HEK293T (cell line): Measurements from ENCODE around the gene TPRA1.

Experiments
- CTCF ChIA-PET: fragments of 350-600 bp; formaldehyde crosslinking; extraction: SDS; loops from one replicate; lab custom pipeline; 2021; ENCODE audit warnings: antibody characterized with exemption, inconsistent platforms; lab: Yijun Ruan, JAX
- POLR2A ChIA-PET: fragments of 350-600 bp; formaldehyde crosslinking; extraction: SDS; loops from one replicate; lab custom pipeline; 2020; ENCODE audit warnings: antibody characterized with exemption, inconsistent platforms; lab: Yijun Ruan, JAX
- DNase-seq: peaks from one replicate; pipeline ENCODE4 v3.0.0; 2012; ENCODE audit warnings: mixed read lengths; ENCODE audit errors: extremely low spot score
- ARNT ChIP-seq: fragments of 450-650 bp; IDR thresholded peaks from 2 replicates; pipeline ENCODE4 v1.6.1; 2017; ENCODE audit warnings: mild to moderate bottlenecking
- BHLHE40 ChIP-seq: fragments of 450-650 bp; IDR thresholded peaks from 2 replicates; pipeline ENCODE4 v1.6.1; 2016; ENCODE audit warnings: mild to moderate bottlenecking, moderate library complexity, borderline replicate concordance
- CTBP1 ChIP-seq: fragments of 450-650 bp; IDR thresholded peaks from 2 replicates; pipeline ENCODE4 v1.6.1; 2016; ENCODE audit warnings: borderline replicate concordance
- ELF4 ChIP-seq: fragments of 450-650 bp; IDR thresholded peaks from 2 replicates; pipeline ENCODE4 v1.6.1; 2017; ENCODE audit warnings: antibody characterized with exemption
- FOXA1 ChIP-seq: fragments of 450-650 bp; IDR thresholded peaks from 2 replicates; pipeline ENCODE4 v1.6.1; 2016; ENCODE audit warnings: mild to moderate bottlenecking
- FOXK2 ChIP-seq: fragments of 450-650 bp; IDR thresholded peaks from 2 replicates; pipeline ENCODE4 v1.6.1; 2016; ENCODE audit warnings: mild to moderate bottlenecking
- FOXM1 ChIP-seq: fragments of 450-650 bp; IDR thresholded peaks from 2 replicates; pipeline ENCODE4 v1.6.1; 2017; ENCODE audit warnings: mild to moderate bottlenecking, borderline replicate concordance
- HDGF ChIP-seq: fragments of 450-650 bp; IDR thresholded peaks from 2 replicates; pipeline ENCODE4 v1.6.1; 2017; ENCODE audit warnings: antibody characterized with exemption, borderline replicate concordance
- L3MBTL2 ChIP-seq: fragments of 450-650 bp; conservative IDR thresholded peaks from 2 replicates; pipeline ENCODE4 v1.6.1; 2016; ENCODE audit warnings: mild to moderate bottlenecking
- LEF1 ChIP-seq: fragments of 450-650 bp; IDR thresholded peaks from 2 replicates; pipeline ENCODE4 v1.6.1; 2017; ENCODE audit warnings: mild to moderate bottlenecking, borderline replicate concordance
- NFRKB ChIP-seq: fragments of 450-650 bp; IDR thresholded peaks from 2 replicates; pipeline ENCODE4 v1.6.1; 2016; ENCODE audit warnings: mild to moderate bottlenecking, moderate library complexity
- PKNOX1 ChIP-seq: fragments of 450-650 bp; IDR thresholded peaks from 2 replicates; pipeline ENCODE4 v1.6.1; 2016
- SP1 ChIP-seq: fragments of 450-650 bp; IDR thresholded peaks from 2 replicates; pipeline ENCODE4 v1.6.1; 2017
- SUZ12 ChIP-seq: fragments of 450-650 bp; IDR thresholded peaks from 2 replicates; pipeline ENCODE4 v1.6.1; 2016; ENCODE audit warnings: mild to moderate bottlenecking
- TARDBP ChIP-seq: fragments of 450-650 bp; IDR thresholded peaks from 2 replicates; pipeline ENCODE4 v1.6.1; 2016
- ZNF384 ChIP-seq: fragments of 450-650 bp; IDR thresholded peaks from 2 replicates; pipeline ENCODE4 v1.6.1; 2016

TPRA1 gene

GRCh38 chr3:127580327-127581060 is 10.0 kb downstream of the TPRA1 start:
- TF ChIP-seq PKNOX1 (no peak), FOXM1 (no peak), LEF1 (no peak), L3MBTL2 (no peak), BHLHE40 (no peak), TARDBP (no peak), ELF4 (no peak), HDGF (no peak), ARNT (no peak), SP1 (no peak), ZNF384 (no peak), NFRKB (no peak), FOXA1 (no peak)
- DNase-seq, result no peak
- ChIA-PET POLR2A (interaction anchor here (1.6 kb wide), 1 partner anchor 18 kb away, joined by 13 read pairs; the partner anchor contains the start of gene MCM2), CTCF (no interaction called here)

GRCh38 chr3:127578802-127579201 is 11.7 kb downstream of the TPRA1 start:
- CTCF ChIA-PET, result no interaction called here
- TF ChIP-seq FOXA1, result no peak
- TF ChIP-seq ARNT, result no peak
- no peak for TF ChIP-seq ELF4
- TF ChIP-seq NFRKB, result no peak
- TF ChIP-seq SUZ12, result no peak
- TF ChIP-seq FOXK2, result no peak
- no peak for TF ChIP-seq L3MBTL2
- no peak for TF ChIP-seq LEF1
- no peak for TF ChIP-seq TARDBP
- no peak for TF ChIP-seq PKNOX1
- TF ChIP-seq FOXM1, result no peak
- no peak for TF ChIP-seq SP1
- TF ChIP-seq HDGF, result no peak
- TF ChIP-seq ZNF384, result no peak
- no peak for TF ChIP-seq BHLHE40
- no peak for TF ChIP-seq CTBP1
- POLR2A ChIA-PET, result interaction anchor here (0.6 to 1.6 kb wide), 2 partner anchors 15 to 20 kb away, joined by 3 to 13 read pairs; partner anchors contain the start of gene MCM2

GRCh38 chr3:127578168-127578567 is 12.4 kb downstream of the TPRA1 start:
- no peak for TF ChIP-seq NFRKB
- no peak for TF ChIP-seq L3MBTL2
- no peak for TF ChIP-seq TARDBP
- TF ChIP-seq LEF1, result no peak
- no peak for TF ChIP-seq CTBP1
- TF ChIP-seq FOXM1, result no peak
- TF ChIP-seq SP1, result no peak
- TF ChIP-seq ELF4, result no peak
- TF ChIP-seq ARNT, result no peak
- no peak for TF ChIP-seq ZNF384
- no peak for TF ChIP-seq PKNOX1
- TF ChIP-seq SUZ12, result no peak
- no peak for DNase-seq
- CTCF ChIA-PET, result no interaction called here
- POLR2A ChIA-PET, result no interaction called here

More at GRCh38 chr3:127578802-127579201, 11.7 kb downstream of the TPRA1 start:
- DNase-seq, result no peak

- TF ChIP-seq NFRKB, result no peak
- TF ChIP-seq BHLHE40, result no peak
- no peak for TF ChIP-seq SP1
- no peak for TF ChIP-seq SUZ12
- TF ChIP-seq L3MBTL2, result no peak
- TF ChIP-seq FOXK2, result no peak
- no peak for TF ChIP-seq PKNOX1
- no peak for TF ChIP-seq FOXA1
- TF ChIP-seq CTBP1, result no peak
- TF ChIP-seq LEF1, result no peak
- TF ChIP-seq ARNT, result no peak
- TF ChIP-seq ZNF384, result no peak
- TF ChIP-seq ELF4, result no peak
- TF ChIP-seq FOXM1, result no peak
- no peak for TF ChIP-seq HDGF
- POLR2A ChIA-PET, result no interaction called here
- CTCF ChIA-PET, result no interaction called here
- no peak for DNase-seq
These were observed 13.1 kb downstream of the TPRA1 start for GRCh38 chr3:127577448-127577847.
